GM18526 (cell line): ENCODE results near the gene SQSTM1.

Source experiments
- POLR2A ChIP-seq: IDR thresholded peaks from 3 replicates; pipeline ENCODE4 v1.6.1; 2011; ENCODE audit not compliant: insufficient read length; ENCODE audit errors: extremely low read depth

SQSTM1 gene

DNA sequence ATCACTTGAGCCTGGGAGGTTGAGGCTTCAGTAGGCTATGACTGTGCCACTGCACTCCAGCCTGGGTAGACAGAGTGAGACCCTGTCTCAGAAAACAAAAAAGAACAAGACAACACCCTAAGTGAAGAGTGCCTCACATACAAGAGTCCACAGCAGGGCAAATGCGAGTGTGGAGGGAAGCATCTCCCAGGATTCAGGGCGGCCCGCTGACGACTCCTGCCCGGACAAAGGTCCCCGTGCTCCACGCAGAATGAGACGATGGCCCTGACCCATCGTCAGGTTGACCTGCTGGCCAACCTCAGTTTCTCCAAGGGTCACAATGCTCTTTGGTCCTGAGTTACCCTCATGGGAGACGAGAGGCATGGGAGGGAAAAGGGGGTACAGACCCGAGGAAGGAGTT, 19.6 kb downstream of the SQSTM1 start:
- TF ChIP-seq POLR2A, result no peak

DNA sequence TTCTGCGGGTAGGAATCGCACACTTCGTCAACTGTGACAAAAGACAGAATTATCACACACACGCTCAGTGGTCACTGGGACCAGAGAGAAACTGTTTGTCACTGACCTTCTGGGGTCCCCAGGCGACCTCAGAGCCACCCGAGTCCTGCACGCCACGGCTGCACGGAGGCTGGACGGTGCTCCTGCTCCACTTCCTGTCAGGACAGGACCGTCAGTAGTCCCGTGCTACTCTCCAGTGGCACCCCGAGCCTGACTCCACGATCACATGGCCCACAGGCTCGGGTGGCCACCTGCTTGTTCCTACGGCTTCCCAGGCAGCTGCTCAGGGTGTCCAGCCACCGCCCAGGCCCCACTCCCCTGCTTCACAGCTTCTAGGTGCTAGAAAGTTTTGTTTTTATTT, 20.1 kb downstream of the SQSTM1 start:
- TF ChIP-seq POLR2A, result no peak

DNA sequence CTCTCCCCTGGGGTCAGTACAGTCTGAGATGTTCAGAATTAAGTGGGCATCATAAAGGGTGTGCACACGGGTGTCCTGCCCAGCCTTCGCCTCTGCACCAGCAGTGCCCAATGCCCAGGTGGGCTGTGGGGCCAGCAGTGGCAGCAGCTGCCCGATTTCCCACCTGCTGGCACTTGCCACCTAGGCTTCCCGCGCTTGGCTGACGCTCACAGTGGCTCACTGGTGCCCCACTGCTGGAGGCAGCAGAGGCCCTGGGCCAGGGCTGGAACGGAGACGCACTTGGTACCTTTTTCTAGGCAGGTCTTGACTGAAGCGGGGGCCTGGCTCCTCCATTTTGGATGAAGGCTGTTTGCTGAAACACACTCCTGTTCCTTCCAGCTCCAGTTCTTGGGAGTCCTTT, 20.9 kb downstream of the SQSTM1 start:
- TF ChIP-seq POLR2A, result no peak

DNA sequence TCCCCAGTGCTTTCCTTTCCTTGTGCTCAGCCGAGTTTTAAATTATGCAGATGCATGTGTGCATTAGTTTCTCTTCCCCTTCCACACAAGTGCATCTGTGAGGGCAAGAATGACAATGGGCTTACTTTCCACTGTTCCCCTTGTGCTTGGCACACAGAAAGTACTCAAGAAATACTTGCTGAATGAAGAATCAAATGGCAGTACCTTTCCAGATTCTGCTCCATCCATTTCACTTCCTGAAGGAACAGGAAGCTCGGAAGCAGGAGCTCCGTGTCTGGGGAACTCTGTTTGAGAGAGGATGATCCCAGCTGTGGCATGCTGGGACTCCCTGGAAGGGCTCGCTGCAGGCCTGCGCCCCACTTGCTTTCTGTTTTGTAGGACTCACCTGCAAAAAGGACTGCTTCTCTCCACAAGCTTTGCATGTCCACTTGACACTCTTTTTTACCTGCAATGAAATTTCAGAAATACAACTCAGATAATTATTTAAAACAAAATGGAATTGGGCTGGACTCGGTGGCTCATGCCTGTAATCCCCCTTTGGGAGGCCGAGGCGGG, 32.4 kb downstream of the SQSTM1 start:
- TF ChIP-seq POLR2A, result no peak

DNA sequence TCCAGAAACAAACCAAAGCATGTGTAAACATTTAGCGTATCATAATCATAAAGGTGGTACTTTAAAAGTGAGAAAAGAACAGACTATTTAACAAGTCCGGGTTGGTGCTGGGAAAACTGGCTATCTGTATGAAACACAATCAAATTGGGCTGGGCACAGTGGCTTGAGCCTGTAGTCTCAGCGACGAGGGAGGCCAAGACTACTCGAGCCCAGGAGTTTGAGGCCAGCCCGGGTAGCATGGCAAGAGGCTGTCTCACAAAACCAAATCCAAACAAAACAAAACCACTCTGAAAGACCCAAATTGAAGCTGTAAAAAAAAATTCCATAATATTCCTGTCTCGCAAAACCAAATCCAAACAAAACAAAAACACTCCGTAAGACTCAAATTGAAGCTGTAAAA, 33.7 kb downstream of the SQSTM1 start:
- TF ChIP-seq POLR2A, result no peak

DNA sequence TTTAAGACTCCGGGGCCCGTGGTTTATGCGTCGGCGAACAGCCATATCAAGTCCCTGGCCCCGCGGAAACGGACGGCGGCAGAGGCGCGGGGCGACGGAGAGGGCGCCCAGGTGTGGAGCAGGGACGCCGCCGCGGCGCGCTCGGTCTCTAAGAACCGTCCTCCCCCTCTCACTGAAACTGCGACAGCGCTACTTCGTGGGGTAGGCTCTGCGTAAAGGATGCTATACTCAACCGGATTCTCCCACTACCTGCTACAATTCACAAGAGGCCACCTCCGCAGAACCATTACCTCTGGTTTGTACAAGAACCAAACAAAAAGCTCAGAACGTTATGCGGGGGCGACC, 37.5 kb downstream of the SQSTM1 start:
- TF ChIP-seq POLR2A, result no peak

DNA sequence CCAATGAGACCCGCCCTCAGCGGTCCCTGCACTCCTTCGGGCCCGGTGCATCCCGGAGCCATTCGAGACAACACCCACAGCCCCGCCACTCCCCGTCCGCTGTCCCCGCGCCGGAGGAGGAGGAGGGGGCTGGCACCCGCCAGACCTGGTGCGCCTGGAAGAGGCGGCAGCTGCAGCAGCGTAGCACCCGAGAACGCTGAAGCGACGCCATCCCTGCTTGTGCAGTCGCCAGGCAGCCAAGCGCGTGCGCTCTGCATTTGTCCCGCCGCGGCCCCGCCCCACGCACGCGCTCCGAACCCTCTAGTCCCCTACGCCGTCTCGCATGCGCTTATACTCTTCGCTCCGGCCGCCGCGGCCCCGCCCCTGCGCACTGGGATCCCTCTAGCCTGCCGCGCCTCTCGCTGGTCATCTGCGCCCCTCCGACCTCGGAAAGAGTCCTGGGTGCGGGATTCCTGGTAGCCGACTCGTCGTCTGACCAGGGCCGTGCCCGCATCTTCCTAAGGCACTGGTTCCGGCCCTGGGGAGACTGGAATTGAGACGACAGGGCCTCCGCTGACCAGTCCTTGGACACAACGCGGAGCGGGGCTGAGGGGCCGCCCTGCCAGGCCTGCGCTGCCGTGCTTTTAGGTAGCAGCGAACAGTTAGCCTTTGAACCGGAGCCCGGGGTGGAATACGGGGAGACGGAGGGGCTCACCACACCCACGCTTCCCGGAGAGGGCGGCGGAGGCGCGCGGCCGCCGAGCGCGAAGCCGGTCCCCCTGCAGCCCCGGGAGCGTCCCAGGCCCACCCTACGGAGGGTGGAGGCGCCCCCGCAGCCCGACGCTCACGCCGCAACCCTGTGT, 38.1 kb downstream of the SQSTM1 start, which contains the start of gene MRNIP:
Gene MRNIP (minus strand): TSS at position 232 of the 842 bp plus-strand sequence. CDS start 21 bp downstream, at position 211.
- peak; percentile 71 for TF ChIP-seq POLR2A

DNA sequence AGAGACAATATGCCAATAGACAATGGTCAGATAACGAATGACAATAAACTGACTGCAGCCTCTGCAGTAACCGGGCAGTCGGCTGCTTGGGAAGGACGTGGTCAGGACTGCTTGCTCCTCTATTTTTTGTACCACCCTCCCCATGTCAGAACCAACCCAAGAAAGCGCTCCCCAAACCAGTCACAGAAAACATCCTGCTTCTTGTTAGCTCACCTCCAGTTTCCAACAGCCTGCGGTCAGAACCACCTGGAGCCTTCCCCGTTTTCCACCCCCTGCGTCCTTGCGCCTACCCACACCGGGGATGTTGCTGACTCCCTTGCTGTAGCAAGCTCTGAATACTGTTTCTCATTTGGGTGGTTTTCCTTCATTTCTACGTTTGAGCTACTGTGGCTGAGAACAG, 39.6 kb downstream of the SQSTM1 start:
- TF ChIP-seq POLR2A, result no peak

DNA sequence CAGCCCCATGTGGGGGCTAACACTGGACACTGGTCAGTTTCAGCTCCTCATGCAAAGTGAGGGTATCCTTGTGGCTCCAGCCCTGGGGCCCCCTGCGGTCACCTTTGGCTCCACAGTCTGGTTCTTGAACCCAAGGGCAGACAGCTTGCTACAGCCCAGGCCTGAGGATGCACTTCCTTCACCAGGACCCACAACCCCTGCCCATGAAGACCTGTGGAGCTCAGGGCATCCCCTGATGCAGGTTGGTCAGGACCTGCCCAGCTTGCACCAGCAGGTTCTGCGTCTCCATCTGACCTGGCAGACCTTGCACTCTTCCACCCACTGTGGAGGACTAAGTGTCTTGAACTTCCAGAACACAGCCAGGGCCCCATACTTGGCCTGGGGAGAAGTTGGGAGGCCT, 41.6 kb downstream of the SQSTM1 start:
- no peak for TF ChIP-seq POLR2A

DNA sequence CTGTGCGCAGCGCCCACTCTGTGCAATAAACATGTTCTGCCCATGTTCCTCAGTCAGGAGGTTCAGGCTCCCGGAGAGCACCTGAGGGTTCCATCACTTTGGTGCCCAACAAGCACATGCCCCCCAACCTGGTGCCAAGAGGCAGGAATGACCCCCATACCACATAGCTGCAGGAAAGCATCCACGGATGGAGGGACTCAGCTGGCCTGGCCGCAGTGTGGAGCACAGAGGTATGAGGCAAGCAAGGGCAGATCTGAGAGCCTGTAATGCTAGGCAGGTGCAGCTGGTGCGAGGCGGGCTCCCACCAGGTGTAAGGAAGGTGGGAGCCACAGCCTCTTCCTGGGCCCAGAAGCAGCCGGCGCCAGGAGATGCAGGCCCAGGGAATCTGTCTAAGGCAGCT, 42.2 kb downstream of the SQSTM1 start:
- no peak for TF ChIP-seq POLR2A

DNA sequence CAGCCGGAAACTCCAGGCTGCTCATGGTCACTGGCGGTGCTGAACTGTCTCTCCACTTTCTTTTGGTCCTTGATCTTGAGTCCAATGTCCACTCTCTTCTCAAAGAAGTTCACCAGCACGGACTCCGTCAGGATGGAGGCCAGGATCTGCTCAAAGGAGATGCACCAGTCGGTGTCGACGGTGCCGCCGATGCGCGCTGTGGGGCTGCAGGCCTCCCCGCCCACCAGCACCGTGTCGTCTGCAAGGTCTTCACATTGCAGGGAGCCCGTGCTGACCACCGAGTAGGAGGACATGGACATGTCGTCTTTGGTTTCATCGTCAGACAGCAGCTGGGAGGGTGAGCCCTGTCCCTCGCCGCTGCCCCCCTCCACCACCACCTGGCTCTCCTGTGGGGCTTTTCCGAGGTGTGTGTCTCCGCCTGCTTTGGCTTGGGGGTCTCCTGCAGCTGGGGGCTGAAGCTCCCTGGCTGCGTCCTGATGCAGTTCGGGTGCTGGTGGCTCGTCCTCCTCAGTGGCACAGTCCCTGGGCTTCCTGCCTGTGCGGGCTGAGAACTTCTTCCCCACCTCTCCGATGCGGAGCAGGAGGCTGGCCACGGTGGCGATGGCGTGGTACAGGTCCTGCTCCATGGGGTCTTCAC, 42.9 kb downstream of the SQSTM1 start:
- TF ChIP-seq POLR2A, result no peak

DNA sequence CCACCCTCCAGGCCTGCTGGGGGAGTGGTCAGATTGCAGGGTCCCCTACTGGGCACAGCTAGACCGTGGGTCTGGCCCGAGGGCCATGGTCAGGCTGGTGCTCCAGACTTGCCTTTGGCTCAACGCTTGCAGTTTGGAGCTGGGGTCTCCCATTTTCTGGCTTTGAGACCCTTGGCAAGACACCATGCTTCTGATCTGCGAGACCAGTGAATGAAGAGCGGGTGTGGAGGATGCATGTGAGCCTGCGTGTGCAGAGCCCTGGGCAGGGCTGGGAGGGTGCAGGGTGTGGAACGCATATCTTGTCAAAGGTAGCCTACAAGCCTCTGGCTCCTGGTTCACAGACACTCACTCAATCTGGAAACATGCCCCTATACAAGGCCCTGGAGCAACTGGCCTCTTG, 44.0 kb downstream of the SQSTM1 start:
- no peak for TF ChIP-seq POLR2A

DNA sequence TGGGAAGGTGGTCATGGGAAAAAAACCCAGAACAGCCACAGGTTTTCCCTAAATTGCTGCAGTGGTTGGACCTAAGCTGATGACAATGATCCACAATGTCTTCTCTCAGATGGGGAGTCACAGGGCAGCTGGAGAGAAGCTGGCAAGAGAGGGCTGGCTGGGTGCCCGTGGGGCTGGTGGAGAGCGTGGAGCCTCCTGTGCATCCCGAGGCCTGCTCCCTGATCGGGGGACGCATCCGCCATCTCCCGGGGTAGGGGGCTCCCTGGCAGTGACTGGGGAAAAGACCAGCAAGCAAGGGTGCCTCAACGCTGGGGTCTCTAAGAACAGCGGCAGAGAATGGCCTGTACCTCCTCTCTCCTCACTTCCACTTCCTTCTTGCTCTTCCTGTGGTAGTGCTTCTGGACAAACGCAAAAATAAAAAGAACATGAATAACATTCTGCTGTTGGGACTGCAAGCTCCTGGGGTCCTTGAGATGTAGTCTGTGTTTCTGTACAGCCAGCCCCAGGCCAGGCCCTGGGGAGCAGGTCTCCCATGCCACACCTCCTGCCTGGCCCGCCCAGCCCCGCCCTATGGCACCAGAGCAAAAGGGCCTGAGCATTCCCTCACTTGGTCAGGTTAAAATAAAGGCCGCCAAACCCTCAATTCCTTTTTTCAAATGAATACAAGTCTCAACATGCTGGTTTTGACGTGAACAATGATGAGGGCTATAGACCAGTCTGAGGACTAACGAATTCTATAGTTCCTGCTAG, 45.0 kb downstream of the SQSTM1 start:
- no peak for TF ChIP-seq POLR2A

DNA sequence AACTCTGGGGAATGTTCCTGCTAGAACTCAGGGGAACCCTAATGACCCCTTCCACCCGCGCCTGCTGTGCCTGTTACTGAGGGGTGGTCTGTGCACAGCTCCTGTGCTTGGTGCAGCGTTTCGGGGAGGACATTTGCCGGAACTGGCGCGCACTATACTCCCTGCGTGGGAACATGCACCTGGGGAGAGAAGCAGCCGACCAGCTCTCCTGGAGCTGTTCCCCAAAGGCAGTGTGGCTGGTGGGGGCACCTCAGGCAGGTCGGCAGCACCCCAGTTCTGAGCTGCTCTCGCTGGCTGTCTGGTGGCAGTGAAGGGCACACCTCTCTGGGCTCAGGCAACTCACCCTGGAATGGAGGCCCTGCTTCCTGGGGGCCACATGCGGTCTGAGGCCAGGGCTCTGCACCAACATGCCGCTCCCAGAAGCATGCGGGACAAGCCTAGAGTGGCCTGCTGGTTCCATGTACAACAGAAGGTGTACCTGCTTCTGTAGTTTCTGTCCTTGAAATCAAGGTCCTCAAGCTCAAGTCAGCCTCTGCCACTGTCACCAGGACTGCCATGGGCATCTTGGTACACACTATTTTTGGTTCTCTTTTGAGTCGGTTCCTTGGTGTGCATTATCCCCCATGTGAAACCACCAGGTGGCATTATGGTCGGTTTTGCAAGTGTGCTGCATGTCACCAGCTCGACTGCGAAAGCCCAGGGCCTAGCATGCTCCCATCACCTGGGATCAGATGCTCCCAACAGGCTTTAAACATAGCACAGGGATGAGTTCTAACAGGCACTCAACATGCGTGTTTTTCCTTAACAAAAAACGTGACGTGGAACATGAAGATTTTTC, 45.8 kb downstream of the SQSTM1 start:
- no peak for TF ChIP-seq POLR2A

DNA sequence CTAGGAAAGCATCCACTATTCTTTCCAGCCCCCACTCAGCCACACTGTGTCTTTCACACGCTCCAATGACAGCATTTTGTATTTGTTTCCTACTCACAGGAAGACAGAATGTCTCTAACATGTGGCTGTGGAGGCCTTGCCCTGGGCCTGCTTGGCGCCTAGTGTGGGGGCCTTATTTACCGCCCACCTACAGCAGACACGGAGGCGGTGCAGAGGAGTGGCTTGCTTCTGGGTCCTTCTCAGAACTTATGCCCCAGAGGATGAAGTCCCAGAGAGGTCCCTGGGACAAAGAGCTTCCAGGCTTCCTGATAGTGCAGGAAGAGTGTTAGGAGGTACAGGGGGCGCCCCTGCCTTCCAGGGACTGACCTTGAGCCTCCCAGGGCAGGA, 46.4 kb downstream of the SQSTM1 start:
- no peak for TF ChIP-seq POLR2A
